Ramos (cell line): ENCODE data around the gene ZBTB16.

Experiments used
- in situ Hi-C: fragments of 300-500 bp; cut with MboI; formaldehyde crosslinking; loops from one replicate; pipeline ENCODE4 v1.14.3; 2022; ENCODE audit warnings: low sequenced_read_pairs; ENCODE audit not compliant: unreplicated experiment

ZBTB16 gene

DNA sequence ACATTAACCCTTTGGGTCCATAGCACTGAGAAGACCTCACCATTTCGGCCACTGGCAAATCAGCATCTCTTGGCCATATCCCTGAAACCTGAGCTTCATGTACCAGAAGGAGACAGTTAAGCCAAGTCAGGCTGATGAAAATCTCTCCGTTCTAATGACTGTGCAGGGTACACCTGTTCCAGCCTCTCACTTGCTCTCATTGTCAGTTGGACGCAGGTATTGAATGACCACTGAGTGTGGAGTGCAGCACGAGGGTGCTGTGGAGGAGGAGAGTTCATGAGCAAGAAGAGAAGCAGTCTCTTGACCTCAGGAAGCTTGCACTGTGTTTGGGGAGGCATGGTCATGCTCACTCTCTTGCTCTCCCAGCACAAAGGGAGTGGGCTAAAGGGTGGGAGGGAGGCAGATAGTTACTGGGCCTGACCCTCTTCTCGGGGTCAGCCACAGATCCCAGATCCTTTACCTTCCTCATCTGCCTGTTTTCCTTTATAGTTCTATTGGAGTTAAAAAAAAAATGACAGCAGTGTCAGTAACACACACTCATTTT, 65.2 kb downstream of the ZBTB16 start:
- in situ Hi-C loops, result no loop called here

GRCh38 chr11:114125531-114125930, 66.0 kb downstream of the ZBTB16 start:
- in situ Hi-C loops, result no loop called here

DNA sequence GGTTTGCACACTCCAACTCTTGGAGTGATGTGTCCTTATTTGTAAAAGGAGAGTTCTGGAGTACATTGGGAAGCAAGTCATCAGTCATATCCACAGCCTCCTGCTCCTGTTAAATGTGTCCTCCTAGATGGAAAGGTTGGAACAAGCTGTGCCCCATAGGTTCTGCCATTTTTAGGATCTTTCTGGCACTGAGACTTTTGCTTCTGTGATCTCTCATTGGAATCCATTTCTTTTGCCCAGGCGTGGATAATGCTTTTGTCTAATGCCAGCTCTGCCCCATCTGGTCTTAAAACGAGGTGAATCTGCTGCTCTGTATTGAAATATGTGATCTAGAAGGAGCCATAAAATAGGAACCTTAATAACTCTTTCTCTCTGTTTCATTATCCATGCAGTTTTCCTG, 66.4 kb downstream of the ZBTB16 start:
- in situ Hi-C loops, result no loop called here

DNA sequence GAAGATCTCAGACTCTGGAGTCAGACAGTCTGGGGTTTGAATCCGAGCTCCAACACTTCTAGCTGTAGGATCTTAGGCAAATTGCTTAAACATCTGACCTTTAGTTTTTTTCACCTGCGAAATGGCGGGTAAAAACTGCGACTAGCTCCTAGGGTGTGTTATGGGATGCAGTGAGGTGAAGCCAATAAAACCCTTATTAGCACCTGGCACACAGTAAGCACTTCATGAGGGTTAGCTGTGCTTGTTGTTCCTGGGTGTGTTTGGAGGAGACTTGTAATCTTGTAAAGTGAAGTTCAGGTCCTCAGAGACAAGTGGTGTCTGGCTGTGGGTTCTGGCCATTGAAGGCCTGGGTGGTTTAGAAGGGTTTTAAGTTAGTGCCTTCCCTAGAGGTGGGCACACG, 68.9 kb downstream of the ZBTB16 start:
- in situ Hi-C loops, result no loop called here

DNA sequence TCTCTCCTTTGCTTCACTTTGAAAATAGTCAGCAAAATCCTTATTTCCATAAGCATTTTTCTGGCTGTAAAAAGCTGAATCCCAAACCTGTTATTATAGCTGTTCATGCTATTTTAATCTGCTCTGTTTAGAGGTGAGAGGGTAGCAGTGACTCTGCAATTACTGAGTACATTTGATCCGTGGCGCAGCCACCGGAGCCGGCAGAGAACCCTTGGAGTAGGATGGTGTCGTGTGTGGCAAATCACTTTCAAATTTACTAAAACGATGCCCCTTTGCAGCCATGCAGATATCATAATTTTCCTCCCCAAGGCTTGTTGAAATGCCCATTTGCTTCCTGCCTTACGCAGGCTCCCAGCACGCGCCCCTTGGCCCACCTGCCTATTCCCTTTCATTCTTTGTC, 69.6 kb downstream of the ZBTB16 start:
- in situ Hi-C loops, result no loop called here

DNA sequence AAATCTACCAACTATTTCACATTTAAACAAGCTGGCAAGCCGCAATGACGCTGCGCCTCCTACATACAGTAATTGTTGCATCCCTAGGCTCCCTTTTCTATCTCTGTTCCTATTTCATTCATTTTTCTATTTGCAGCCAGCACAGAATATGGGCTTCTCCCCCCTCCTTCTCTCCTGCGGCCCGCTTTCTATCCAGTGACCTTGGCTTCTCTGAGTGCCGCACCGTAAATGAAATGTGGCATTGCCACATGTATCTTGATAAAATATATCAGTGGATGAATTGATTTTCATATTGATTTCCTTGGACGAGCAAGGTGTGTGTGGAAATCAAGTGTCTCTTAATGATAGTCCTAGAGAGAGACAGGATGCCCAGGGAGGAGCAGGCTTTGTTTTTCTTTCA, 70.2 kb downstream of the ZBTB16 start:
- in situ Hi-C loops, result no loop called here

DNA sequence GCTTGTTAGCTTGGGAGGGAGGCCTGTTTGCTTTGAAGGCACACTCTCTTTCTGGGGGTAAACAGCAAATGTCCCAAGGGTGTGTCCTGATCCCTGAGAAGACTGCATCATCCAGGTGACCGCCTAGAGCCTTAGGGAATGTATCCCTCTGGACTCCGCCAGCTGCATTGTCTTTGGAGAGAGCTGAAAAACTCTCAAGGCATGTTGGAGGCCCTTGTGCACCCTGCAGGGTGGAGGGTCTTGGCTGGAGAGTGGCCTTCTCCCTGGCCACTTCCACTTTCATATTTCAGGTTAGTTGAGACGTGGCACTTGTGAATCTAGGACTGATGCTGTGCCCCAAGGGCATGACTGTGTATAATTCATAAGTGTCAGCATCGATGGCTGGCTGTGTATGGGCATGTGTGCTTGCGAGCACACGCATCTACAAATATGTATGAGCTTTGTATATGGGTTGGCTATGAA, 70.6 kb downstream of the ZBTB16 start:
- in situ Hi-C loops, result no loop called here

DNA sequence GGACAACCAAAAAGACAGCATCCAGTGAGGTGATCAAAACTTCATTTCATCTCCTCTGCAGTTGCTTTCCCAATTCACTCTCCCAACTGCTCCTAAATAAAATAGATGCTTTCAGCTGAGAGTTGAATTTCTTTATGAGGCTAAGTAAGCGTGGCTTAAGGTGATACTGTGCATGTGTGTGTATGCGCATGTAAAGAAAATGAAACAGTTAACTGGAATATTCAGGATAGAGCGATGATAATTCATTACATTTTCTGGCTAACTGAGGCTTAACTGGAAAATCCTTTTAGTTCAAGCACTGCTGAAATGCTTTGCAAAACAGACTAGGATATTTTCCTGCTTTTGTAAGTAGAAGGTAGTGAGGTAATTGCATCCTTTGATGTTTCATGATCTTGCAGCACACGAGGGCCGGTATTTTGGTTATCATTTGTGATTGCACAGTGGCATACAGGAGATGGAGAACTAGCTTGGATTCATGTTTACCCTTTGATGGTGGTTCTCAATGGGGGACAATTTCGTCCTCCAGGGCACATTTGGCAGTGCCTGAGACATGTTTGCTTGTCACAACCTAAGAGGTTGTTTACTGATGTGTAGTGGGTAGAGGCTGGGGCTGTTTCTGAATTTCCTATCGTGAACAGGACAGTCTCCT, 71.2 kb downstream of the ZBTB16 start:
- in situ Hi-C loops, result no loop called here

DNA sequence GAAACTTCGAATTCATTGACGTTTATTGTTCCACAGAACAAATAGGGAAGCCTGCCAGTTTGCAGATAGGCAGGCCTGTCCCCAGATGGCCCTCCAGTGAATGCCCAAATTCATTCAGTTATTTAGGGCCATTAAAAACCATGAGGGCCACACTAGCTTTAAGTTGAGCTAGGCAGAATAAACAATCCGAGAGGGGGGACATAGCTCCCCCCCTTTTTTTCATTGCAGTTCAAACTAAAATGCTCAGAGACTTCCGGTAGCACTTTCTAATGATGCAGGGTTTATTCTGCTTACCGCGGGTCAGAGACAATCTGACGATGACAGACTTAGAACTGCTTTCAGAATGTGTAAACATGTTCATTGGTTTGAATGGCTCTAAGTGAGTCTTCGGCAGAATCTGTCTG, 72.0 kb downstream of the ZBTB16 start:
- in situ Hi-C loops, result no loop called here

DNA sequence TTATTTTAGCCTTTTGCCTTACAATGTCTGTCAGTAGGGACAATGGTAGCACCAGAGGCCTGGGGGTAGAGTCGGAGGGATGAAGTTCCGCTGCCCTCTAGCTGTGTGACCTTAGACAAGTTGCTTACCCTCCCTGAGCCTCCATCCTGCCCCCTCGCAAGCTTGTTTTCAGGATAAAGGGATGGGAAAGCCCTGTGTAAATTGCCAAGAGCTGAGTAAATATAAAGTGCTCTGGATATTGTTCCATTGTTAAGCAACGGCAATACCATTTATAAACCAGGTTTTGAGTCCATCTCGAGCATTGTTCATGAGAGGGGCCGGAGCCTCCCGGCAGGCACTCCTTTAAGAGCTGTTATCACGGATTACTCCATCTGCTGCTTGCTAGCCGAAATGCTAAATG, 72.9 kb downstream of the ZBTB16 start:
- in situ Hi-C loops, result no loop called here

DNA sequence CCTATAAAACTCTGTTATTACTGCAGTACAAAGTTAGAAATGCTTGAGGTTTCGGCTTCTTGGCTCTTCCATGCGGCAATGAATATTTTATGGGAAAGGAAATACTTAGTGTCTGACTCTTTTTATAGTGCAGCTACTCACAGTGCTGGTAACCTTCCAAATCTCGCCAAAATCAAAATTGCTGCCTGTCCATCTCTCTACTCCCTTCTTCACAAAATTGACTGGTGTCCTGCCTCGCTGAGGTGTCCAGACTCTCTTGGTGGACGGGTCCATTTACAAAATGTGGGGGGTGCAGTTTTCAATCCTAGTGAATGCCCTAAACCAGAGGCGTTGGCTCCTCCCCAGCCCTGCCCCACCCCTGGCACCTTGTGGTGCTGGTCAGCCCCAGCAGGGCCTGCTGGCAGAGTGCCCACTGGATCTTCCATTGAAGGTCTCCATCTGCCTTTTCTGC, 73.5 kb downstream of the ZBTB16 start:
- in situ Hi-C loops, result no loop called here

DNA sequence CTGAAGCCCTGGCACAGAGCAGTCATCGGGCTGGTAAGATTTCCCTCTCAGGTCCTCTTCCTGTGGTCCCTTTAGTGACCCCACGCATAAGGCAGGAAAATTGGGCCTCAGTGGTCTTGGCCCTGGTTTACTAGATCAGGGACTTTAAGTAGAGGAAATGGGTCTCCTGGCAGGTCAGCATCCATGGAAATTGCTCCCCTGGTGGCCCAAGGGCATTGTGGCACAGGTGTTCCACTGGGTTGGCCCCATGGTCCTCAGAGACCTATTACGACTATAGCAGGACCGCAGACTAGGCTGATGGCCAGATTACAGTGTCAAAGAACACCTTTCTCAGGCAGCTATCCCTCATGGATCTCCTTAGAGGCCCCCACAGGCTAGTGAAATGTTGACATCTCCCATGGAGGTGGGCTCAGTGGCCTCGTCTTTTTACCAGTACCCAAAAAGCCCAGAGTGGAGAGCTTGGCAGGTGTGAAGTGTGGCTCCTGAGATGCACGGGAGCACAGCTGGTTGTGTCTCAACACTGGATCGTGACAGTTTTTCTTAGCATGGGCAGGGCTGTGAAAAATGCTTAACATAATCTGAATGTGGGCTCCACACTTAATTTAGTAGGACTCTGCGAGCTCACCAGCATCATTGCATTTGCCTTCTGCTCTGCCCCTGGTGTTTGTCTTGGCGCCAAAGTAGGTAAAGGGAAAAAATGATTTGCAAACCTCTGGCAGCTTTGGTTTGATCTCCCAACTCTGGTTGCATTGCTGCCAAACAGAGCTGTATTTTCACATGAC, 74.2 kb downstream of the ZBTB16 start:
- in situ Hi-C loops, result no loop called here

GRCh38 chr11:114134870-114135269, 75.4 kb downstream of the ZBTB16 start:
- in situ Hi-C loops, result no loop called here

DNA sequence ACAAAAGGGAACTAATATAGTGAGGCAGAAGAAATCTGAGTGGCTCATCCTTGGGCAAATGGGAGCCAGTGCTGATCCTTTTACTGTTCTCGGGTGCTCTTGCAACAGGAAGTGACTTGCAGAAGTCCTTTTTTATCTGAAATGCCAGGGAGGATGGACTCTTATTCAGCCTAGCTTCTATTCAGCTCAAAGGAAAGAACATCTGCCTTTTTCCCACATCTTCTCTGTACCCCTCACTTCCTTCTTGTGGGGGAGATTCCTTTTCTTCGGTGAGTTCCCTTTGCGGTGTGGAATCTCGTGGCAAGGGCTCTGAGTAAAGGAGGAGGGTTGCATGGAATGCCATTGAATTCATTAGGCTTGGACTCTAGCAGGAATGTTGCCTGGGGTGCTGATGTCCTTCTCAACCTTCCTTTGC, 76.2 kb downstream of the ZBTB16 start:
- in situ Hi-C loops, result no loop called here

GRCh38 chr11:114136686-114137640, 77.5 kb downstream of the ZBTB16 start:
- in situ Hi-C loops, result no loop called here

DNA sequence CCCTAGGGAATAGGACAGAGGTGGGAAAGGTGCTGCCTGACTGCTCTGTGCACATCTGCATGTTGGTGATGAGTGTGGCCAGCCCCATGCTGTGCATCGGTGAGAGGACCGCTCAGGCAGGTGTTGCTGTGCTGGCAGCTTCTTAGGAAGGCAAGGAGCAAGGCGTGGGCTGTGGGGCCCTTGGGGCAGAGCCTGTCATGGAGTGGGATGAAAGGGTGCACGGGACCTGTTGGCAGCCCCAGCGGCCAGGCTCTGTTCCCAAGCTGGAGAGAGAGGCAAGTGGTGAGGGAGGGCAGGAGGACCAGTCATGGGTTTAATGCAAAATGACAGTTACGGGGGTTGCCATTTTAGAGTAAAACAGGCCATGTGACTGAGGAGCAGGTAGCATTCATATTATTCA, 78.3 kb downstream of the ZBTB16 start:
- in situ Hi-C loops, result no loop called here

DNA sequence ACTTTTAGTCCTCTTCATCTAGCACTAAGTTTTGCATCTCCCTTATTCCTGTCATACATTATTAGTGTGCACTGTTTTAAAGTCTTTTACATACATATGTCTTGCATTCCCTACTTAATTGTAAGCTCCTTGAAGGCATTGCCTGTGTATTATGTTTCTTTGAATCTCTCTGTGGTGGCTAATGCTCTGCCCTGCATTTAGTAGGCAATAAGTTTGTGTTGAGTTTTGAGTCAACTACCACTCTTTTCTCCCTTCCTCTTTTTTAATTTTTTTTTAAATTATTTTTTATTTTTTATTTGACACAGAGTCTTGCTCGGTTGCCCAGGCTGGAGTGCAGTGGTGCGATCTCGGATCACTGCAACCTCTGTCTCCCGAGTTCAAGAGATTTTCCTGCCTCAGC, 78.9 kb downstream of the ZBTB16 start:
- in situ Hi-C loops, result no loop called here

DNA sequence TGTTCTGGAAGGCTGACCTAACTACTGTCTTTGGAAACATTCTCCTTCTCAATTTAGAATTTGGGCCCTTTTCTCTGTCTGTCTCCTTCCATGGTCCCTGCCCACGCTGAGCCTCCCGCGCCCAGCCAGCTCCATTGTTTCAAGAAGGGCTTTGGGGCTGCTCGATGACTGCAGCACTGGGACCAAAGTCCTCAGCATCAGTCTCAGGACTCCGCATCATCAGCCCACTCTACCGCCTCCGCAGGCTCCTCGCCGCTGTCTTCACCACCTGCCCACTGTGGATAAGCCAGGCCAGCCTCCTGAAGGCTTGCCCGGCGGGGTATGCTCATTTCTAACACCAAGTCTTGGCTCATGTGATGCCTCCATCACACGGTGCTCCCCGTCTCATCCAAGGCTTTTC, 81.3 kb downstream of the ZBTB16 start:
- in situ Hi-C loops, result no loop called here

DNA sequence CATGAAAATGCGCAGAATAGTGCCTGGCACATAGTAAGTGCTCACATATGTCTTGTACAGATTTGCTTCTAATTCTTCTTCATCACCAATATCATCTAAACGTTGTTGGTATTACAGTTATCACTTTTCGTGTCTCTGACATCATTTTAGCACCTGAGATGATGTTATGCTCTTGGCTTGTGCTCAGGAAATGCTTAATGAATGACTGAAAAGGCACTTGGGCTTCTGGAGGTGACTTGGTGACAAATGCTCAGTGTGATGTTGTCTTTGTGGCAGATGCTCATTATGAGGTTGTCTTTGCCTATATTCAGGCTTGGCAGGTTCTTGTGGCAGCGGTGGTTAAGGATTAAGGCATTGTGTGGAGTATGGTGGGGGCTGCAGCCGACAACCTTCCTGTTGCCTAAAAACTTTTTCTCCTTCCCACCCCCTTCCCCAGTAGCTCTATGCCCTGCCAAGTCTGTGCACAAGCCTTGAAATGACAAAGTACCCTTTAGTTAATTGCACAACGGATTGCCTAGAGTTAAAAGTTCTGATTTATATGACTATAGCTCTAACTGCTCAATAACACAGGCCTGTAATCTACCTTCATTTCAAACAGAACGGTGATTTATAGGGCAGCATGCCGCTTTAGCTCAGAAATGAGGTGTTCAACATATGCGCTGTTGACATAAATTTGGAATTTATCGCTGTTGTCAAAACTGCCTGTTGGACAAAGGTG, 82.5 kb downstream of the ZBTB16 start:
- in situ Hi-C loops, result no loop called here

- in situ Hi-C loops, result no loop called here
These were observed 83.2 kb downstream of the ZBTB16 start for GRCh38 chr11:114142707-114143106.
